IMR-90 (cell line): ENCODE data around the gene LGALSL. TPM values are rescaled to one million over a fixed set of nuclear protein-coding genes. Genes with fewer than 3 reads are reported as not detected.

Experiments
- ATAC-seq: fragments of 200-7000 bp; cut with Tn5 transposase; 2 replicates; pipeline ENCODE4 v1.9.1; 2020; ENCODE audit warnings: low read depth, mild to moderate bottlenecking, moderate library complexity
- BruUV-seq: library from RNA; stranded (reverse); fragments of 400-500 nt; replicated peaks from 2 replicates; lab custom pipeline; 2021; lab: Mats Ljungman, UMichigan
- CTCF ChIA-PET: fragments of 300-600 bp; formaldehyde crosslinking; extraction: SDS; loops from one replicate; lab custom pipeline; 2021; ENCODE audit warnings: antibody characterized with exemption; lab: Yijun Ruan, JAX
- POLR2A ChIA-PET: fragments of 300-600 bp; sonication (Branson Sonifier 250); formaldehyde crosslinking; loops from one replicate; lab custom pipeline; 2022; ENCODE audit warnings: antibody characterized with exemption; ENCODE audit not compliant: unreplicated experiment; lab: Charles Lee
- DNase-seq: peaks from one replicate; pipeline ENCODE4 v3.0.0; 2013
- H2AFZ ChIP-seq: replicated peaks from 2 replicates; pipeline ENCODE3; 2013; ENCODE audit warnings: low read length, mild to moderate bottlenecking; ENCODE audit not compliant: poor library complexity
- H2AK5ac ChIP-seq: 2 replicates; pipeline ENCODE4 v1.6.1; 2013; ENCODE audit warnings: low read depth, low read length, inconsistent platforms
- H2AK9ac ChIP-seq: replicated peaks from 2 replicates; pipeline ENCODE3; 2013; ENCODE audit warnings: mild to moderate bottlenecking, low read depth, low read length, moderate library complexity; ENCODE audit not compliant: poor library complexity
- H2BK120ac ChIP-seq: 2 replicates; pipeline ENCODE4 v1.6.1; 2013; ENCODE audit warnings: low read depth, low read length, inconsistent platforms
- H2BK15ac ChIP-seq: 3 replicates; pipeline ENCODE4 v1.6.1; 2013; ENCODE audit warnings: low read depth, low read length, inconsistent platforms
- H2BK20ac ChIP-seq: 2 replicates; pipeline ENCODE4 v1.6.1; 2013; ENCODE audit warnings: low read depth, mild to moderate bottlenecking, inconsistent platforms, low read length, moderate library complexity
- H2BK5ac ChIP-seq: 2 replicates; pipeline ENCODE4 v1.6.1; 2013; ENCODE audit warnings: mild to moderate bottlenecking, low read depth, low read length, inconsistent platforms; ENCODE audit not compliant: poor library complexity, severe bottlenecking
- H3K14ac ChIP-seq: replicated peaks from 2 replicates; pipeline ENCODE4 v1.6.1; 2013; ENCODE audit warnings: low read depth, low read length, inconsistent platforms
- H3K18ac ChIP-seq: 2 replicates; pipeline ENCODE4 v1.6.1; 2013; ENCODE audit warnings: low read depth, low read length, control low read depth
- H3K23ac ChIP-seq: 2 replicates; pipeline ENCODE4 v1.6.1; 2013; ENCODE audit warnings: low read depth, low read length, inconsistent platforms
- H3K27ac ChIP-seq: 2 replicates; pipeline ENCODE4 v1.5.1; 2013; ENCODE audit warnings: mild to moderate bottlenecking, control low read depth, low read length; ENCODE audit not compliant: insufficient read depth
- H3K27me3 ChIP-seq: 2 replicates; pipeline ENCODE4 v1.6.1; 2013; ENCODE audit warnings: low read length; ENCODE audit not compliant: control insufficient read depth, insufficient read depth
- H3K36me3 ChIP-seq: 2 replicates; pipeline ENCODE4 v1.6.1; 2013; ENCODE audit warnings: low read length, mixed read lengths; ENCODE audit not compliant: control insufficient read depth, insufficient read depth
- H3K4ac ChIP-seq: 2 replicates; pipeline ENCODE4 v1.6.1; 2013; ENCODE audit warnings: low read depth, low read length, inconsistent platforms
- H3K4me1 ChIP-seq: 2 replicates; pipeline ENCODE4 v1.6.1; 2013; ENCODE audit warnings: low read length, mixed read lengths; ENCODE audit not compliant: control insufficient read depth, insufficient read depth
- H3K4me2 ChIP-seq: 2 replicates; pipeline ENCODE4 v1.6.1; 2013; ENCODE audit warnings: low read depth, mild to moderate bottlenecking, control low read depth, low read length, moderate library complexity
- H3K4me3 ChIP-seq: 2 replicates; pipeline ENCODE4 v1.5.1; 2013; ENCODE audit warnings: low read depth, mild to moderate bottlenecking, control low read depth, low read length, moderate library complexity; ENCODE audit not compliant: insufficient read depth
- H3K56ac ChIP-seq: 2 replicates; pipeline ENCODE4 v1.6.1; 2013; ENCODE audit warnings: low read length, inconsistent platforms; ENCODE audit not compliant: insufficient read depth; ENCODE audit errors: extremely low read depth
- H3K79me1 ChIP-seq, 2 experiments: 2 replicates each; pipeline ENCODE4 v1.6.1; 2013; ENCODE audit warnings: low read length in 2 of 2, inconsistent platforms in 1 of 2, low read depth in 1 of 2
- H3K9ac ChIP-seq: 2 replicates; pipeline ENCODE4 v1.6.1; 2013; ENCODE audit warnings: low read depth, low read length, control low read depth
- H3K9me1 ChIP-seq: 2 replicates; pipeline ENCODE4 v1.6.1; 2013; ENCODE audit warnings: low read length, inconsistent platforms; ENCODE audit not compliant: insufficient read depth
- H3K9me3 ChIP-seq: 2 replicates; pipeline ENCODE4 v1.6.1; 2013; ENCODE audit warnings: low read length; ENCODE audit not compliant: control insufficient read depth, insufficient read depth
- H4K20me1 ChIP-seq: 2 replicates; pipeline ENCODE4 v1.6.1; 2013; ENCODE audit warnings: low read length, inconsistent platforms; ENCODE audit not compliant: insufficient read depth
- H4K5ac ChIP-seq: 2 replicates; pipeline ENCODE4 v1.6.1; 2013; ENCODE audit warnings: mild to moderate bottlenecking, low read depth, low read length, control low read depth
- H4K8ac ChIP-seq, 2 experiments: 2 replicates each; pipeline ENCODE4 v1.6.1; 2013; ENCODE audit warnings: low read depth in 2 of 2, low read length in 2 of 2, control low read depth in 1 of 2, inconsistent platforms in 1 of 2
- H4K91ac ChIP-seq: 2 replicates; pipeline ENCODE4 v1.6.1; 2013; ENCODE audit warnings: low read depth, low read length, inconsistent platforms; ENCODE audit not compliant: insufficient read depth
- CEBPB ChIP-seq: IDR thresholded peaks from 2 replicates; pipeline ENCODE4 v1.6.1; 2012; ENCODE audit warnings: low read depth, low read length, improper control_type of control experiment
- MXI1 ChIP-seq: IDR thresholded peaks from 2 replicates; pipeline ENCODE4 v1.6.1; 2012; ENCODE audit warnings: low read depth, mild to moderate bottlenecking, low read length, moderate library complexity, borderline replicate concordance
- POLR2A ChIP-seq: IDR thresholded peaks from 2 replicates; pipeline ENCODE4 v1.6.1; 2012; ENCODE audit warnings: mild to moderate bottlenecking, low read depth, low read length
- WGBS, 2 experiments: methylation state at CpG; one replicate each; pipeline versions ENCODE4 v1.1.5 to v1.1.7; 2013; ENCODE audit warnings: missing lambda C conversion rate in 2 of 2; ENCODE audit not compliant: insufficient read length in 1 of 2; ENCODE audit errors: extremely low coverage in 2 of 2; 5-methylcytosine and 5-hydroxymethylcytosine counted together
- dilution Hi-C: fragments of 300-500 bp; cut with HindIII; formaldehyde crosslinking; loops from one replicate; pipeline ENCODE4 v1.14.3; 2018; ENCODE audit warnings: low sequenced_read_pairs; ENCODE audit not compliant: unreplicated experiment
- in situ Hi-C: fragments of 300-500 bp; cut with MboI; formaldehyde crosslinking; loops from 3 replicates; pipeline ENCODE4 v1.14.3; 2019; ENCODE audit warnings: low sequenced_read_pairs, inconsistent platforms, mixed read lengths
- intact Hi-C: fragments of 100-400 bp; cut with micrococcal nuclease; formaldehyde crosslinking; loops from 2 replicates; pipeline ENCODE4 v1.10.0; 2022
- polyA plus RNA-seq, 3 experiments: library from polyadenylated mRNA; depleted of rRNA; stranded (reverse); fragments of >200 nt; gene quantifications; 2 replicates each; pipeline ENCODE4 v1.2.3, GENCODE V29; 2012; ENCODE audit warnings: low replicate concordance in 1 of 3
- total RNA-seq: library from RNA; depleted of rRNA; stranded (reverse); fragments of >200 nt; gene quantifications from 2 replicates; pipeline ENCODE4 v1.2.3, GENCODE V29; 2012

Gene LGALSL
- total and polyA plus RNA-seq, 2 of the 4 experiments (the other 2 are of a cell fraction), result 0.86 to 2.9 TPM

GRCh38 chr2:64500549-64500948, 46.6 kb downstream of the LGALSL start:
- no peak overlapping the region for H3K27ac ChIP-seq
- no peaks in the 10 kb centered on the region for H3K9me1 ChIP-seq
- intact Hi-C loops (no loop called here), in situ Hi-C loops (no loop called here), dilution Hi-C loops (no loop called here)
- BruUV-seq, result no TSS peak
- no peak overlapping the region for H3K56ac ChIP-seq
- no peak overlapping the region for H2AK5ac ChIP-seq
- H3K4ac ChIP-seq, result no peak overlapping the region
- WGBS, 2 experiments, result 66% methylated on average over 5 of the region's 5 CpGs; no CpG with 5 or more reads in 1 of the 2 experiments
- ATAC-seq, result no peak
- no peak overlapping the region for H2AFZ ChIP-seq
- ChIA-PET POLR2A (no interaction called here), CTCF (interaction anchor here (1.8 kb wide), 1 partner anchor 13 kb away, joined by 6 read pairs; no protein-coding TSS in a partner anchor)
- H2AK9ac ChIP-seq, result no peak overlapping the region
- no peak for DNase-seq
- H3K4me1 ChIP-seq, result no peaks in the 10 kb centered on the region
- H4K91ac ChIP-seq, result no peak overlapping the region
- no peak overlapping the region for H2BK20ac ChIP-seq
- no peak overlapping the region for H3K4me3 ChIP-seq
- H3K4me2 ChIP-seq, result no peak overlapping the region
- no peak overlapping the region for H3K23ac ChIP-seq
- H2BK15ac ChIP-seq, result no peak overlapping the region
- no peaks in the 10 kb centered on the region for H3K9me3 ChIP-seq
- no peak overlapping the region for H3K9ac ChIP-seq
- H2BK120ac ChIP-seq, result no peak overlapping the region
- no peak for TF ChIP-seq MXI1
- TF ChIP-seq CEBPB, result no peak
- TF ChIP-seq POLR2A, result no peak
- no peak overlapping the region for H4K8ac ChIP-seq
- H3K36me3 ChIP-seq, result no peaks in the 10 kb centered on the region
- H4K5ac ChIP-seq, result no peak overlapping the region
- H2BK5ac ChIP-seq, result no peak overlapping the region
- H3K27me3 ChIP-seq, result peaks cover 62% of the 10 kb centered on the region
- no peak overlapping the region for H3K18ac ChIP-seq
- no peak overlapping the region for H3K14ac ChIP-seq
- H4K20me1 ChIP-seq, result no peaks in the 10 kb centered on the region
- no peaks in the 10 kb centered on the region for H3K79me1 ChIP-seq
